NCI-H1105 (cell line): ENCODE measurements around the gene MST1R.
A peak's percentile ranks its signal among the peaks of the same experiment; 100 is the strongest.
"Not testable (repeated sequence)": the region's sequence is repeated elsewhere in the genome, so short reads cannot be mapped to it uniquely, and the experiment has no call there.

ENCODE experiments used
- DNase-seq: peaks from one replicate; lab custom pipeline; 2025; lab: John Stamatoyannopoulos, UW

MST1R gene

DNA sequence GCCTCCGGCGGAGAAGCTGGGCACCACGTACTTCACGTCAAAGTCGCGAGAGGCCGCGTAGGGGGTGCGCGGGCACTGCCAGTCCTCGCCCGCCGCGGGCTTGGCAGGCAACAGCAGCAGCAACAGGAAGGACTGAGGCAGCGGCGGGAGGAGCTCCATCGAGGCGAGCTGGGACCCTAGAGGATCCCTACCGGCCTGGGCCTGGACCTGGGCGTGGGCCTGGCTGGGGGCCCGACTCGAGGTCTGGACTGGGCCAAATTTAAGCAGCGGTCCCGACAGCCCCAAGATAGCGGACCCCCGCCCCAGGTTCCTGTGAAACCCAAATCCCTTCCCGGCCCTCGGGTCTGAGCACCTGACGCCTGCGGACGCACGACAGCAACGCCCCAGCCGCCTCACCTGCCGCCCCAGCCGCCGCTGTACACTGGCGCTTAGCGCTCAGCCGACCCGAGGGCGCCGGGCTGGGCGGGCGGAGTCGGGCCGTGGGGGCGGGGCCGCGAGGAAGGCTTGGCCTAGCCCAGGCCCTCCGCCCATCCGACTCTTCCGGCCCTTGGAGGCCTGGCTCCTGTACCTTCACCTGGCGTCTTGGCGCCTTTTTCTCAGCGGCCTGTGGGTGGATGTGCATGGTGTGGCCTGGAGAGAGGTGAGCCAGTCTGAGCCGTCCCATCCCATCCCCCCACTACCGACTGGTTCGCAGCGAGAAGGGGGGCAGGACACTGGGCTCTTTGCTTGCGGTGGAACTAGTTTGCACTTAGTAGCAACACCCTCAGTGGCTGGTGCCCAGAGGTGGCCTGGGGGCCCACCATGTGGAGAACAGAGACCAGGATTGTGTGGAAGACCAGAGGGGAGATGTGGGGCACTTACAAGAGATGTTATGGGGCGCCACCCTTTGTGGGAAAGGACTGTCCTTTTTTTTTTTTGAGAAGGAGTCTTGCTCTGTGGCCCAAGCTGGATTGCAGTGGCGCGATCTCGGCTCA, at the start of gene MST1R:
TSS of gene MST1R (minus strand) at position 423 of the 974 bp plus-strand sequence. CDS start at position 159, 264 bp downstream.
- no peak for DNase-seq

GRCh38 chr3:49952924-49953323, 49.3 kb upstream of the MST1R start:
- no peak for DNase-seq

- no peak for DNase-seq
These were observed 39.0 kb upstream of the MST1R start for GRCh38 chr3:49942651-49943050.

GRCh38 chr3:49940667-49941249, 37.1 kb upstream of the MST1R start:
- DNase-seq, result no peak

GRCh38 chr3:49939858-49940666, 36.4 kb upstream of the MST1R start, which contains the start of gene RBM6:
Gene RBM6, plus strand, starts transcription at chr3:49940150. Its CDS starts 22,492 bp downstream, at chr3:49962642.
- DNase-seq, result peak; percentile 85

GRCh38 chr3:49937090-49937489, 33.4 kb upstream of the MST1R start:
- DNase-seq, result no peak

DNA sequence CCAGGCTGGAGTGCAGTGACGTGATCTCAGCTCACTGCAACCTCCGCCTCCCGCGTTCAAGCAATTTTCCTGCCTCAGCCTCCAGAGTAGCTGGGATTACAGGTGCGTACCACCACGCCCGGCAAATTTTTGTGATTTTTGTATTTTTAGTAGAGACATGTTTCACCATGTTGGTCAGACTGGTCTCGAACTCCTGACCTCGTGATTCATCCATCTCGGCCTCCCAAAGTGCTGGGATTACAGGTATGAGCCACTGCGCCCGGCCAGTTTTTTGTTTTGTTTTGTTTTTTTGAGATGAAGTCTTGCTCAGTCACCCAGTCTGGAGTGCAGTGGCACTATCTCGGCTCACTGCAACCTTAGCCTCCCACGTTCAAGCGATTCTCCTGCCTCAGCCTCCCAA, 28.6 kb upstream of the MST1R start:
- DNase-seq, result not testable (repeated sequence)

- no peak for DNase-seq
These were observed 27.2 kb upstream of the MST1R start for GRCh38 chr3:49930922-49931321.

DNA sequence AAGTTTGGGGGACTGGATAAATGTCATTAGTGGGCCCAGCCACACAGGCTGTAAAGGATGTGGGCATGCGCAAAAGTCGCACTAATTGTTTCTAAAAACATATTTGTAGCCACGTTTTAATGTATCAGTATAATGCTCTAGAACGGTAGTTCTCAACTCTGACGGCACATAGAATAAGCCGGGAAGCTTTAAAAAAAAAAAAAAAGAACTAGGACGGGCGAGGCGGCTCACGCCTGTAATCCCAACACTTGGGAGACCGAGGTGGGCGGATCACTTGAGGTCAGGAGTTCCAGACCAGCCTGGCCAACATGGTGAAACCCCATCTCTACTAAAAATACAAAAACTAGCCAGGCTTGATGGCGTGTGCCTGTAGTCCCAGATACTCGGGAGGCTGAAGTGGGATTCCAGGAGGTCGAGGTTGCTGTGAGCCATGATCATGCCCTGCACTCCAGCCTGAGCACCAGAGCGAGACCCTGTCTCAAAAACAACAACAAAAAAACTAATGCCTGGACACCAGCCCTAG, 26.6 kb upstream of the MST1R start:
- no peak for DNase-seq

DNA sequence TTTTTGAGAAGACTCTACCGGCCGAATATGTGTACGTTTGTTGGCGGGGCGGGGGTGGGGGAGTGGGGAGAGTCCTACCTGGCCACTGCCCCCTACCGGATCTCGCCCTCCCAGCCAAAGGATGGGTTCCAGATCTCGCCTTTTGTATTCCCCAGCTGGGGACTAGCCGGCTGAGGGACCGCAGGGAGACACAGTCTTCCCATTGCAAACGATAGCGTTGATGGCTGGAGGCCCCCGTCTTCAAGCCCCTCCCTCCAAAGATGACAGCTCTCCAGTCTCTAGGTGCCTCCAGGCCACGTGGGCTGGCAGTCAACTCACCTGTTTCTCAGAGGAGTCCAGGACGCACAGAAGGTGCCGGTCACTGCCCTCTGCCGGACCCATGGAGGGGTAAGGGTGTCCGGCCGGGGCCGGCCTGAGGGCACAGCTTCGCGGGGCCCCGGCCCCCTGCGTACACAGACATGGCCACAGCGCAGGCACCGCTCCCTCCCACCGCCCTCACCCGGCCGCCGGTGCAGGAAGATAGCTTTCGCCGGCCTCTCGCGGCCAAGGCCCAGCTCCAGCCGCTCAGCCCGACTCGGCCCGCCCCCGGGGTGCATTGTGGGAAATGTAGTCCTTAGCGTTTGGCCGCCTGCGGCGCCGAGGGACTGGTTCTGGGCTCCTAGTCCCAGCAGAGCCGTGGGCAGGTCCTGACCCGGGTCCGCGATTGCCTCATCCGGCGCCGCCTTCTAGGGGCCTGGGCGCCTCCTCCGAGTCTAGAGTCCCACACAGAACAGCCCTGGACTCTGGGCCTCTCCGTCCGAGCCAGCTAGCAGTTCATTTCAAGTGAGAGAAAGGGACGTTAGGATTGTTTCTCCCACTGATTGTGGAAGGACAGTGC, 25.9 kb upstream of the MST1R start, which contains the start of gene MON1A:
TSS of gene MON1A (minus strand) at position 521 of the 877 bp plus-strand sequence. CDS start 16,465 bp downstream, outside the sequence.
- DNase-seq, result peak; percentile 71

DNA sequence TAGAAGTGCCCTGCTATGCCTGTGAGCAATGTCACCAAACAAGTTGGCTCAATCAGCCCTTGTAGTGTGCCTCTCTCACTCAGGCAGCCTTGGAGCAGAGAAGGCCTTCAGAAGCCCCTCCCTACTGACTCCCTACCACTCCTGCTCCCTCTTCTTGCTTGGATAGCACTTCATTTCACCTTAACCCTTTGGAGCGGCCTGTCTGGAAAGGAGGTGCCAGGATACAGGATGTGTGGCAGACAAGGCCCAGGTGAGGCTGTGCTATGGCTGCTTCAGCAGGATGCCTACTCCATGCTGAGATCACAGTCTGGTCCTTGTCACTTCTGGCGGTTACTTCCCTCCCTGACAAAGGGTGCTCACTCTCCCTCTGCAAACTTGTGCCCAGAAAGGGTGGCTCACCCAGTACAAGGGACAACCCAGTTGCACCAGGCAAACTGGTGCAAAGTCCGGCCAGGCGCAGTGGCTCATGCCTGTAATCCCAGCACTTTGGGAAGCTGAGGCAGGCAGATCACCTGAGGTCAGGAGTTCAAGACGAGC, 24.9 kb upstream of the MST1R start:
- no peak for DNase-seq

DNA sequence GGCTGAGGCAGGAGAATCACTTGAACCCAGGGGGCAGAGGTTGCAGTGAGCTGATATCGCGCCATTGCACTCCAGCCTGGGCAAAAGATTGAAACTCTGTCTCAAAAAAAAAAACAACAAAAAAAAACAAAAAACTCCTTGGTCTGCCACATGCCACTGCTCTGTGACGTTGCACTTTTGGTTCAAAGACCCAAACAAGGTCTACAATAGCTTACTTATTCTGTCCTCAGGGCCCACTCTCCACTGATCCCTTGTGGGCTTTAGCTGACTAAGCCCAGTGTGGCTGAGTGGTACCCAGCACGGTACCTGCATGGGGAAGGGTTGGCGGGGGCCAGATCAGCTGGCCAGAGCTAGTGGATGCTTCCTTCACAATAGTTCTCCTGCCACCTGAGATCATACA, 24.1 kb upstream of the MST1R start:
- DNase-seq, result no peak

DNA sequence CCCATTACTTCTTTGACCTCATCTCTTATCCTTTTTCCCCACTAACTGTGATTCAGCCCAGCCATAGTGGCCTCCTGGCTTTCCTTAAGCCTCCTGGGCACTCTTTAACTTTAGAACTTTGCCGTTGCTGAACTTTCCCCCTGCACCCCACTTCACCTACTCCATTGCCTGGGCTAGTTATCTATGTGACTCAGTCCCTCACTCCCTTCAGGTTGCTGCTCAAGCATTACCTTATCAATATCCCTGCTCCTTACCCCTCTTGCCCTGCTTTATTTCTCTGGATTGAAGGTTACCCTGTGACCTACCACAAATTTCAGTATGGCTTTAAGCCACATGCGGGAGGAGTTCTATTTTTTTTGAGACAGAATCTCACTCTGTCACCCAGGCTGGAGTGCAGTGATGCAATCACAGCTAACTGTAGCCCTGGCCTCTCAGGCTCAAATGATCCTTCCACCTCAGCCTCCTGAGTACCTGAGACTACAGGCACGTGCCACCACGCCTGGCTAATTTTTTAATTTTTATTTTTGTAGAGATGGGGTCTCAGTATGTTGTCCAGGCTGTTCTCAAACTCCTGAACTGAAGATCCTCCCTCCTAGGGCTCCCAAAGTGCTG, 22.6 kb upstream of the MST1R start:
- no peak for DNase-seq

DNA sequence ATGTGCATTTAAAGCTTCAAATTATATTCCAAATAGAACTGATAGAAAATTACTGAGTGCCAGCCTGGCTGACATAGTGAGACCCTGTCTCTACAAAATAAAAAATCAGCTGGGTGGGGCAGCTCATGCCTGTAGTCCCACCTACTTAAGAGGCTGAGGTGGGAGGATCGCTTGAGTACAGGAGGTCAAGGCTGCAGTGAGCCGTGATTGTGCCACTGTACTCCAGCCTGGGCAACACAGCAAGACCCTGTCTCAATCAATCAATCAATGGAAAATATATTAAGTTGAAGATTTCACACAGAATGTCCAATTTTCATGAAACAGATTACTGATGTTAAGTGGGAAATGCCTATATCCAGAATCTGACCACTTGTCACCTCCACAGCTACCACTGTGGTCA, 21.8 kb upstream of the MST1R start:
- DNase-seq, result no peak

DNA sequence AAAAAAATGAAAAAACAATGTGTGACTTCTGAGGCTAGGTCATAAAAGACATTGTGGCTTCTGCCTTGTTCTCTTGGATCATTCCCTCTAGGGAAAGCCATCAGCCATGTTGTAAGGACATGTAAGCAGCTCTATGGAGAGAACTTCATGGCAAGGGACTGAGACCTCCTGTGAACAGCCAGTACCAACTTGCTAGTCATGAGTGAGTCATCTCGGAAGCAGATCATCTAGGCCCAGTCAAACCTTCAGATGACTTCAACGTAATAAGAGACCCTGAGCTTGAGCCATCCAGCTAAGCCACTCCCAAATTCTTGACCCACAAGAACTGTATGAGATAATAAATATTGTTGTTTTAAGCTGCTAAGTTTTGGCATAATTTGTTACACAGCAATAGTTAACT, 21.0 kb upstream of the MST1R start:
- no peak for DNase-seq

GRCh38 chr3:49917806-49918590, 14.3 kb upstream of the MST1R start:
- not testable (repeated sequence) for DNase-seq

DNA sequence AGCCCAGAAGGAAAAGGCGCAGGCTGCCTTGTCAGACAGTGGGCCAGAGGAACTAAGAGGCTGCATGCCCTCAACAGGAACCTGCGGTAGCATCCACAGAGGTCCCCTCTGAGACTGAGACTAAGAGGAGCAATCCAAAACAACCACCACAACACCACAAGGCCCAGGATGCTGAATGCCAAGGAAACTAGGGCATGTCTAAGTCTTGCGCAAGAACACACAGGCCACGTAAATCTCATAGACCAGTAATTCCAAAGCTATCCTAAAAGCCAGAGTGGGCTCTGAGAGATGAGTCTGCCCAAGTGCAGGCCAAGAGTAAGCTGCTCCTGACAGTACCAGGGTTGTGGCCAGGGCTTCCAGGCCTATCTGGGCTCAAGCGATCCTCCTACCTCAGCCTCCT, 13.0 kb upstream of the MST1R start:
- DNase-seq, result no peak

DNA sequence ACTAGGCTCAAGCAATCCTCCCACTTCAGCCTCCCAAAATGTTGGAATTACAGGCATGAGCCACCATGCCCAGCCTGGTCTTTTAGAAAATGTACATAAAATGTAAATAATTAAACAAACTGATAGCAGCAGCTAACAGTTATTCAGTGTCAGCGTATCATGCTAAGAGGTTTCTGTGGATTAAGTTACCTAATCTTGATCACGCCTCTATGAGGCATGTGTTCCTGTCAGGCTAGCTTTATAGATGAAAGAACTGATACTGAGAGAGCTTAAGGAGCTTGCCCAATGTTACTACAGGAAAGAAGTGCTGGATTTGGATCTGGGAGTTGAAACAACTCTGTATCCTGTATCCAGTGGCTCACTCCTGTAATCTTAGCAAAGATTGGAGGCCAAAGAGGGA, 11.2 kb upstream of the MST1R start:
- DNase-seq, result no peak

DNA sequence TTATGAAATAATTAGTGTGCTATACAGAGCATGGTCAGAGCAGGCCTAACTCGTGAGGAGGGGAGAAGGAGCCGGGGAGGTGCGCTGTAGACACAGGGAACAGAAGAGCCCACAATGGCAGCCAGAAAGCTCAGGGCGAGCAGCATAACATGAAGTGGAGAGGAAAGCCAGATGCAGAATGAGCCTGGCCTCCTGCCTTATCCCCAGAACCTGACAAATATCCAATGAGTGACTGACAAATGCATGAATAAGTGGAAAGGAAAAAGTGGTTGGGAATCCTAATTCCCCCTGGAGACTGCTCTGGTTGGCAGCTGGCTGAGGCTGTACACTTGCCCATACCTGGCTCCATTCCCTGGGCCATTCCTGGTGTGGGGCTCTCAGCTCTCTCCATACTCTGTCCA, 9.2 kb upstream of the MST1R start:
- peak; percentile 57 for DNase-seq
